GM23248 (cell line): ENCODE measurements around the gene ZNF768. TPM values are rescaled to one million over a fixed set of nuclear protein-coding genes. Genes with fewer than 3 reads are reported as not detected.

ENCODE experiments used
- DNase-seq: peaks from one replicate; pipeline ENCODE4 v3.0.0-alpha.2; 2015
- H2AFZ ChIP-seq: fragments of 200-600 bp; sonication (generic); 2 replicates; pipeline ENCODE4 v1.6.1; 2016; ENCODE audit warnings: antibody characterized with exemption
- H3F3A ChIP-seq: fragments of 200-600 bp; sonication (generic); 2 replicates; pipeline ENCODE4 v1.6.1; 2016; ENCODE audit warnings: mild to moderate bottlenecking, antibody characterized with exemption, mixed run types; ENCODE audit not compliant: insufficient read depth
- H3K27ac ChIP-seq: fragments of 200-600 bp; sonication (generic); 2 replicates; pipeline ENCODE4 v1.5.1; 2016; ENCODE audit warnings: mild to moderate bottlenecking
- H3K27me3 ChIP-seq: fragments of 200-600 bp; sonication (generic); replicated peaks from 2 replicates; pipeline ENCODE4 v1.6.1; 2016; ENCODE audit warnings: mild to moderate bottlenecking; ENCODE audit not compliant: insufficient read depth
- H3K36me3 ChIP-seq: fragments of 200-600 bp; sonication (generic); 2 replicates; pipeline ENCODE4 v1.6.1; 2016; ENCODE audit warnings: low read depth, mild to moderate bottlenecking
- H3K4me1 ChIP-seq: fragments of 200-600 bp; sonication (generic); 2 replicates; pipeline ENCODE4 v1.6.1; 2016; ENCODE audit warnings: mild to moderate bottlenecking; ENCODE audit not compliant: insufficient read depth
- H3K4me2 ChIP-seq: fragments of 200-600 bp; sonication (generic); one replicate; pipeline ENCODE4 v1.6.1; 2016; ENCODE audit warnings: mild to moderate bottlenecking; ENCODE audit not compliant: unreplicated experiment
- H3K4me3 ChIP-seq: fragments of 200-600 bp; sonication (generic); 2 replicates; pipeline ENCODE4 v1.5.1; 2016; ENCODE audit warnings: mild to moderate bottlenecking
- H3K79me2 ChIP-seq: fragments of 200-600 bp; sonication (generic); 2 replicates; pipeline ENCODE4 v1.6.1; 2016; ENCODE audit warnings: mild to moderate bottlenecking; ENCODE audit not compliant: insufficient read depth
- H3K9ac ChIP-seq: fragments of 200-600 bp; sonication (generic); 2 replicates; pipeline ENCODE4 v1.6.1; 2016; ENCODE audit warnings: mild to moderate bottlenecking
- H3K9me2 ChIP-seq: fragments of 200-600 bp; sonication (generic); 2 replicates; pipeline ENCODE4 v1.6.1; 2016; ENCODE audit warnings: mixed run types, mild to moderate bottlenecking, moderate library complexity; ENCODE audit not compliant: insufficient read depth
- H3K9me3 ChIP-seq: fragments of 200-600 bp; sonication (generic); one replicate; pipeline ENCODE4 v1.6.1; 2017; ENCODE audit warnings: low read depth
- H4K20me1 ChIP-seq: fragments of 200-600 bp; sonication (generic); 2 replicates; pipeline ENCODE4 v1.6.0; 2016; ENCODE audit not compliant: insufficient read depth
- EZH2 ChIP-seq: fragments of 200-600 bp; sonication (generic); IDR thresholded peaks from 2 replicates; pipeline ENCODE4 v1.6.1; 2018; ENCODE audit warnings: antibody characterized with exemption, mild to moderate bottlenecking; ENCODE audit not compliant: insufficient read depth, poor library complexity, severe bottlenecking
- EZH2phosphoT487 ChIP-seq: fragments of 200-600 bp; sonication (generic); IDR thresholded peaks from 2 replicates; pipeline ENCODE4 v1.6.1; 2018; ENCODE audit warnings: antibody characterized with exemption, moderate library complexity, mild to moderate bottlenecking, low read depth; ENCODE audit not compliant: insufficient read depth
- WGBS, 2 experiments: methylation state at CpG; one replicate each; pipeline ENCODE4 v1.1.6; 2015 to 2017; ENCODE audit warnings: low lambda C conversion rate in 2 of 2, low coverage in 1 of 2; ENCODE audit errors: missing lambda C conversion rate in 2 of 2; 5-methylcytosine and 5-hydroxymethylcytosine counted together
- in situ Hi-C: fragments of 300-500 bp; cut with MboI; formaldehyde crosslinking; loops from 2 replicates; pipeline ENCODE4 v1.15.0; 2020
- polyA plus RNA-seq: library from polyadenylated mRNA; unstranded; fragments of >200 nt; fragmentation: Nextera tagmentation; extraction: Ambion mirVana; gene quantifications from 2 replicates; pipeline ENCODE4 v1.2.1, GENCODE V29; 2016
- total RNA-seq: library from RNA; depleted of rRNA; stranded (reverse); fragments of >200 nt; shearing (Covaris generic); gene quantifications from 2 replicates; pipeline ENCODE4 v1.2.3, GENCODE V29; 2014

The ZNF768 gene
- total and polyA plus RNA-seq, 2 experiments from 2014 or later: 5.0 to 38.4 TPM

DNA sequence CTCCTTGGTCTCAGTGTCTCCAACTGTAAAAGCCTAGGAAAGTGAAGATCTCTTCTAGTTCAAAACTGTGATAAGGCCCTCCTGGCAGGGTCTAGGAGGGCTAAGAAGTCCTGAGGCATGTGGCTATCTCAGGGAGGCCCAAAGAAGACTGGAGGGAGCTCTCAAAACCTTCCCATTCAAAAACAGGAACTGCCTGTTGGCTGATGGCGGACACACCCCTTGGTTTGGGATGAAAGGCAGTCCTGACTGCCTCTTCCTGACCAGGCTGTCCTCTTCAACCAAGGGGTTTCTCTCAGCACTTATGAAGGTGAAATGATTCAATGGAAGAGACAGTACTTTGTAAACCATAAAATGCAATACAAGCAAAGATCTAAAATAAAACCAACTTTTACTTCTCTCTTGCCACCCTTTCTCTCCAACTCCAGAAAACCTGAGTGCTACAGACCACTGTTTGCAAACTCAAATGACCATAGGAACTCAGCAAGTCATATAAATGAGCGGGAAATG lies 27.1 kb upstream of the ZNF768 start:
- no peak overlapping the region for H3K9ac ChIP-seq
- no peak overlapping the region for H3K4me3 ChIP-seq
- H3K27me3 ChIP-seq: no peaks in the 10 kb centered on the region
- H3K36me3 ChIP-seq: no peaks in the 10 kb centered on the region
- peaks cover 37% of the 10 kb centered on the region for H3K79me2 ChIP-seq
- no peaks in the 10 kb centered on the region for H3F3A ChIP-seq
- in situ Hi-C loops: no loop called here
- no peaks in the 10 kb centered on the region for H4K20me1 ChIP-seq
- TF ChIP-seq EZH2 (no peak), EZH2phosphoT487 (no peak)
- DNase-seq: no peak
- H3K27ac ChIP-seq: no peak overlapping the region
- no peaks in the 10 kb centered on the region for H3K9me3 ChIP-seq
- 95 to 100% methylated on average over 2 of the region's 2 CpGs for WGBS, 2 experiments
- H2AFZ ChIP-seq: no peak overlapping the region
- no peaks in the 10 kb centered on the region for H3K4me1 ChIP-seq
- no peak overlapping the region for H3K4me2 ChIP-seq
- no peaks in the 10 kb centered on the region for H3K9me2 ChIP-seq

GRCh38 chr16:30552956-30553355 lies 26.6 kb upstream of the ZNF768 start:
- DNase-seq: no peak
- WGBS, 2 experiments: 88 to 96% methylated on average over 4 of the region's 4 CpGs
- Histone ChIP-seq H3K9me3 (no peaks in the 10 kb centered on the region), H3K79me2 (peaks cover 36% of the 10 kb centered on the region), H3K4me2 (no peak overlapping the region), H3K9ac (no peak overlapping the region), H3F3A (no peaks in the 10 kb centered on the region), H3K27me3 (no peaks in the 10 kb centered on the region), H3K27ac (no peak overlapping the region), H3K4me1 (no peaks in the 10 kb centered on the region), H4K20me1 (no peaks in the 10 kb centered on the region), H2AFZ (no peak overlapping the region), H3K36me3 (no peaks in the 10 kb centered on the region), H3K9me2 (no peaks in the 10 kb centered on the region), H3K4me3 (no peak overlapping the region)
- TF ChIP-seq EZH2: no peak
- no peak for TF ChIP-seq EZH2phosphoT487
- in situ Hi-C loops: no loop called here

- no peaks in the 10 kb centered on the region for H3K36me3 ChIP-seq
- TF ChIP-seq EZH2 (no peak), EZH2phosphoT487 (no peak)
- no peaks in the 10 kb centered on the region for H3K9me2 ChIP-seq
- H3K9ac ChIP-seq: no peak overlapping the region
- DNase-seq: no peak
- no peaks in the 10 kb centered on the region for H3K9me3 ChIP-seq
- H3F3A ChIP-seq: no peaks in the 10 kb centered on the region
- no peak overlapping the region for H2AFZ ChIP-seq
- in situ Hi-C loops: no loop called here
- no peak overlapping the region for H3K4me2 ChIP-seq
- no peaks in the 10 kb centered on the region for H4K20me1 ChIP-seq
- WGBS, 2 experiments: 62 to 66% methylated on average over 3 of the region's 3 CpGs
- H3K27me3 ChIP-seq: no peaks in the 10 kb centered on the region
- no peak overlapping the region for H3K27ac ChIP-seq
- H3K4me1 ChIP-seq: no peaks in the 10 kb centered on the region
- H3K4me3 ChIP-seq: no peak overlapping the region
- H3K79me2 ChIP-seq: peaks cover 25% of the 10 kb centered on the region
Measured at GRCh38 chr16:30551781-30552180, 25.4 kb upstream of the ZNF768 start.

- no peak overlapping the region for H2AFZ ChIP-seq
- TF ChIP-seq EZH2phosphoT487 (no peak), EZH2 (no peak)
- in situ Hi-C loops: no loop called here
- no peak for DNase-seq
- H3K4me1 ChIP-seq: no peaks in the 10 kb centered on the region
- H3K27me3 ChIP-seq: no peaks in the 10 kb centered on the region
- H3K4me2 ChIP-seq: no peak overlapping the region
- no peak overlapping the region for H3K4me3 ChIP-seq
- H3K36me3 ChIP-seq: no peaks in the 10 kb centered on the region
- H3K79me2 ChIP-seq: 0 out of 2 replicates have a peak, but pooled peaks cover under 1% of the 10 kb centered on the region
- H3K9me2 ChIP-seq: no peaks in the 10 kb centered on the region
- 74% methylated on average over 8 of the region's 8 CpGs for WGBS, 2 experiments
- no peaks in the 10 kb centered on the region for H3K9me3 ChIP-seq
- H3K9ac ChIP-seq: no peak overlapping the region
- H3K27ac ChIP-seq: no peak overlapping the region
- H4K20me1 ChIP-seq: no peaks in the 10 kb centered on the region
- no peaks in the 10 kb centered on the region for H3F3A ChIP-seq
Measured at GRCh38 chr16:30548416-30549253, 22.3 kb upstream of the ZNF768 start.
